ENCODE data around the gene PPP1R36.
A peak's percentile ranks its signal among the peaks of the same experiment; 100 is the strongest.
"Not testable (repeated sequence)": the region's sequence is repeated elsewhere in the genome, so short reads cannot be mapped to it uniquely, and the experiment has no call there.

PPP1R36 gene

DNA sequence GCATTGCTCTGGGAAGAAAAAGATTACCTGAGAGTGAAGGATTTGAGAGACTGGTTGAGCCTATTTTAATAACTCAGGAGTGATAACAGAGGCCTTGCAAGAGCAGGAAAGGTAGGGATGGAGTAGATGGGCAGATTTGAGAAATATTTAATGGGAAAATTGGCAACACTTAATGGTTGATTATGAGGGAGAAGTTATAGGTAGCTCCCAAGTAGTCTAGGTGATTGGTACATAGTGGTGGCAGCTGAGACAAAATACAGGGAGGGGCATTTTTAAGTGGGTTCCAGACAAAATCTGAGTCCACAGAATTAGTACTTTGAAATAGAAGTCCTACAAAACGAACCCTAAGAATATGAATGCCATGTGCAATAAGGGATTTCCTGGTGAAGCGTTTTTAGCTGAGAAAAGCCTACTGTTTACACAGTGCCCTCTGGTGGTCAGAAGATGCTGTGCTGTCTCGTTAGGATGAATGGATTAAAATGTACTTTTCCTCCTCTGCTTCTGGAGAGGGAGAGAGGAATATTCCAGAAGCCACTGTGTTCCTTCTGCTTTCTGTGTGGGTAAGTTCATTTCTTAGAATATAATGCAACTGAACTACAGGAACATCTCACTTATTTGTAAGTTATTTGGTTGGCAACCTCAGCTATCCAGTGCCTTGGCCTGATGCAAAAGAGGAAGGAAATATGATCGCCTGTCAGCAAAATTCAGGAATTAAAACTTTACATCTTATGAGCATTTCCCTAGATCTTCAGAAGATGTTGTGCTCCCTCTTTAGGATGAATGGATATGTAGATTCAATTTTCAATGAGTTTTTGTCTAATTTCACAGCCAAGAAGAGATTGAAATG is 38.7 kb upstream of the PPP1R36 start:
- DNase-seq (ENCODE audit: low read depth in 2 of 2), result peak; percentile 78 to 83
- TF ChIP-seq, protein P1, sequence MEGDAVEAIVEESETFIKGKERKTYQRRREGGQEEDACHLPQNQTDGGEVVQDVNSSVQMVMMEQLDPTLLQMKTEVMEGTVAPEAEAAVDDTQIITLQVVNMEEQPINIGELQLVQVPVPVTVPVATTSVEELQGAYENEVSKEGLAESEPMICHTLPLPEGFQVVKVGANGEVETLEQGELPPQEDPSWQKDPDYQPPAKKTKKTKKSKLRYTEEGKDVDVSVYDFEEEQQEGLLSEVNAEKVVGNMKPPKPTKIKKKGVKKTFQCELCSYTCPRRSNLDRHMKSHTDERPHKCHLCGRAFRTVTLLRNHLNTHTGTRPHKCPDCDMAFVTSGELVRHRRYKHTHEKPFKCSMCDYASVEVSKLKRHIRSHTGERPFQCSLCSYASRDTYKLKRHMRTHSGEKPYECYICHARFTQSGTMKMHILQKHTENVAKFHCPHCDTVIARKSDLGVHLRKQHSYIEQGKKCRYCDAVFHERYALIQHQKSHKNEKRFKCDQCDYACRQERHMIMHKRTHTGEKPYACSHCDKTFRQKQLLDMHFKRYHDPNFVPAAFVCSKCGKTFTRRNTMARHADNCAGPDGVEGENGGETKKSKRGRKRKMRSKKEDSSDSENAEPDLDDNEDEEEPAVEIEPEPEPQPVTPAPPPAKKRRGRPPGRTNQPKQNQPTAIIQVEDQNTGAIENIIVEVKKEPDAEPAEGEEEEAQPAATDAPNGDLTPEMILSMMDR (IDR thresholded peaks at IDR 0.05; ENCODE audit: low read depth, low read length), result peak; percentile 86
- H3K4me3 ChIP-seq (replicated peaks in 1 of 2; ENCODE audit: low read depth in 2 of 2, low read length in 2 of 2), result no peak overlapping the region

DNA sequence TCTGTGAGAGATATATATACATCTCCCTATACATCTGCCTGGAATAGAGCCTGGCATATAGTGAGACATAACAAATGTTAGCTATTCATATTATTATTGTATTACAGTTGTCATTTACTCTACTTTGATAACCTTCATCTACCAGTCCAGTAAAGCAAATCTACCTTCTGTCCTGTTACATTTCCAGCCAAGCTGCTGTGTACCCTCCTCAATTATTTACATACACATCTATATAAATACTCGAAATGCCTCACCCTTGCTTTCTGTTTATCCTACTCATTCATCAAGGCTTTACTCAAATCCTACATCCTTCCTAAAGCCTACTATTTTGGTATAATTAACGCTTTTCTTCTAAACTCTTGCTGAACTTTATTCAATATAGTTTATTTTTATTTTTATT is 36.5 kb upstream of the PPP1R36 start:
- no peak for DNase-seq (ENCODE audit: low read depth in 2 of 2)
- TF ChIP-seq, protein P1 (IDR thresholded peaks at IDR 0.05; ENCODE audit: low read depth, low read length), result no peak
- no peak overlapping the region for H3K4me3 ChIP-seq (replicated peaks in 1 of 2; ENCODE audit: low read depth in 2 of 2, low read length in 2 of 2)

DNA sequence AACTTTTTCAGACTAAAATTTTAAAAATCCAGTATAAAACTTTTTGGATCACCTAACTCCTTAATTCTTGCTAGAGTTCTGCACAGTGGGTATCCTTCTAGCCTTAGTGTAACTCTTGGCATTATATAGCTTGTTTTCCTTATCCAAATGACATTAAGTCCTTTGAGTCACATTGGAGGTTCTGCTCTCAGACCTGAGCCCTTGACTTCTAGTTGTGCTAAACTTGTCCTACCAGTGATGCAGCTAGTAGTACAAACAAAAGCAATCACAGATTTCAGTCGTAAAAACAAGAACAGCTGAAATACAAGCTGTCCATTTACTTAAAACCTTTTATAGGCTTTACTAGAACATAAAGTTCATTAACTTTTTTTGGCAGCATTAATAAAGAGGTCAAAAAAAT is 34.7 kb upstream of the PPP1R36 start:
- no peak overlapping the region for H3K4me3 ChIP-seq (replicated peaks in 1 of 2; ENCODE audit: low read depth in 2 of 2, low read length in 2 of 2)
- no peak for DNase-seq (ENCODE audit: low read depth in 2 of 2)
- TF ChIP-seq, protein P1 (IDR thresholded peaks at IDR 0.05; ENCODE audit: low read depth, low read length), result no peak

DNA sequence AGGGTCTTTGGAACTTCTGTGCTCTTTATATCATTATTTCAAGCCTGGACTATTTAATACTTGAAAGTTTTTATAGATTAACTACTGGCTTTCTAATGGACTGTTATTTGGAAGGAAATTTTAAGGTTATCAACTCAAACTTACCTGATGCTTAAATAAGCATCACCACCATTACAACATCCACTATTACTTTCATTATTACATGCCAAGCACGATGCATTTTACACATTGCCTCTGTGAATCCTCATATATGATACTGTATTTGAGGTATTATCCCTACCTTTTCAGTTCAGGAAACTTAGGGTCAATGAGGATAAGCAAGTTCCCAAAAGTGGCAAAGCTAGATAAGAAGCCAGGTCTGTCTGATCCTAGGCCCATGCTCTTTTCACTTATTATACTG is 32.8 kb upstream of the PPP1R36 start:
- TF ChIP-seq, protein P1 (IDR thresholded peaks at IDR 0.05; ENCODE audit: low read depth, low read length), result no peak
- no peak overlapping the region for H3K4me3 ChIP-seq (replicated peaks in 1 of 2; ENCODE audit: low read depth in 2 of 2, low read length in 2 of 2)
- DNase-seq (ENCODE audit: low read depth in 2 of 2), result no peak

DNA sequence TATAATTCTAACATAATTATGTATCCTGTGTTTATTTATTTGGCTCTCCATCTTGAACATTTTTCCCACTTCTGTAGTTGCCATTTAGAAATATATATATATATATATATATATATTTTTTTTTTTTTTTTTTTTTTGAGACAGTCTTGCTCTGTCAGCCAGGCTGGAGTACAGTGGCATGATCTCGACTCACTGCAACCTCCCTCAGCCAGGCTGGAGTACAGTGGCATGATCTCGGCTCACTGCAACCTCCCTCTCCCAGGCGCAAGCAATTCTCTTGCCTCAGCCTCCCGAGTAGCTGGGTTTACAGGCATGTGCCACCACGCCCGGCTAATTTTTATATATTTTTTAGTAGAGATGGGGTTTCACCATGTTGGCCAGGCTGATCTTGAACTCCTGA is 32.1 kb upstream of the PPP1R36 start:
- H3K4me3 ChIP-seq (replicated peaks in 1 of 2; ENCODE audit: low read depth in 2 of 2, low read length in 2 of 2); DNase-seq (ENCODE audit: low read depth in 2 of 2): not testable (repeated sequence)

DNA sequence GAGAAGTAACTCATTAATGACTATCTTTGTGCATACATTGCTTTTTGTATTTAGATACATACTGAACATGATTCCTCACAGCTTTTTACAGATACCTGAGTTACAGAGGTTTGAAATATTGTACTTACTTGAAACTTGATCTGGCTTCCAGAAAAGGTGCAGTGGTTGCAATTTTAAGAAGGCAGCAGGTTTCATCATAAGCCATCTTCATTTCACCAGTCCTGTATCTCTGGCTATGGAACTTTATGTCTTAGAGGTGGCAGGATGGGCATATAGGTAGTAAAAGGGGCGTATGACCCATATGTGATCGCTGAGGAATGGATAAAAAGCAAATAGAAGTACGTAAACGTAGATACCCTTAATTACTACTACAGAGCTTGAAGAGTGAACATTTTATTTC is 31.5 kb upstream of the PPP1R36 start:
- H3K4me3 ChIP-seq (replicated peaks in 1 of 2; ENCODE audit: low read depth in 2 of 2, low read length in 2 of 2), result no peak overlapping the region
- TF ChIP-seq, protein P1 (IDR thresholded peaks at IDR 0.05; ENCODE audit: low read depth, low read length), result no peak
- no peak for DNase-seq (ENCODE audit: low read depth in 2 of 2)

DNA sequence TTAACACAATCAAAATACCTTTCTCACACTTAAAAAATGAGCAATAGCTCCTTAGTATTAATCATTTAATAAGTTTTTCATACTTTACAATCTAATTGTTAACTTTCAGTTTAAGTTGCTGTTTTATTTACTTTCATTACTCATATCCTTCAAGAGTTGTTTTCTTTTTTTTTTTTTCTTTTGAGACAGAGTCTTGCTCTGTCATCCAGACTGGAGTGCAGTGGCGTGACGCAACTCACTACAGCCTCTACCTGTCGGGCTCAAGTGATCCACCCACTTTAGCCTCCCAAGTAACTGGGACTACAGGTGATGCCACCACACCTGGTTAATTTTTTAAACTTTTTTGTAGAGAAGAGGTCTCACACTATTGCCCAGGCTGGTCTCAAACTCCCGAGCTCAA is 29.1 kb upstream of the PPP1R36 start:
- DNase-seq (ENCODE audit: low read depth in 2 of 2), result peak in 1 of 2 donors; percentile 50
- H3K4me3 ChIP-seq (replicated peaks in 1 of 2; ENCODE audit: low read depth in 2 of 2, low read length in 2 of 2), result no peak overlapping the region
- TF ChIP-seq, protein P1 (IDR thresholded peaks at IDR 0.05; ENCODE audit: low read depth, low read length), result no peak

Measured in cardiac fibroblast (primary cell).